Loucy (cell line): ENCODE data around the gene IDH3G.
A peak's percentile ranks its signal among the peaks of the same experiment; 100 is the strongest.

Experiments
- H2AFZ ChIP-seq: fragments of 200-600 bp; sonication (generic); 2 replicates; pipeline ENCODE4 v1.6.0; 2016; ENCODE audit warnings: antibody characterized with exemption, mild to moderate bottlenecking, low read length, moderate library complexity
- H3F3A ChIP-seq: fragments of 200-600 bp; 2 replicates; pipeline ENCODE4 v1.6.0; 2016; ENCODE audit warnings: antibody characterized with exemption, low read depth, mild to moderate bottlenecking
- H3K27me3 ChIP-seq: fragments of 200-600 bp; sonication (generic); 2 replicates; pipeline ENCODE4 v1.6.1; 2014; ENCODE audit warnings: low read length, mild to moderate bottlenecking; ENCODE audit not compliant: insufficient read depth, poor library complexity, severe bottlenecking
- H3K36me3 ChIP-seq: fragments of 200-600 bp; sonication (generic); 2 replicates; pipeline ENCODE4 v1.6.1; 2016; ENCODE audit warnings: low read length; ENCODE audit not compliant: insufficient read depth
- H3K4me1 ChIP-seq: fragments of 200-600 bp; sonication (generic); 2 replicates; pipeline ENCODE4 v1.5.1; 2014; ENCODE audit warnings: low read length, mild to moderate bottlenecking; ENCODE audit not compliant: insufficient read depth, poor library complexity, severe bottlenecking
- H3K4me2 ChIP-seq: fragments of 200-600 bp; sonication (generic); 2 replicates; pipeline ENCODE4 v1.6.0; 2014; ENCODE audit warnings: antibody characterized with exemption, low read length, low read depth, mild to moderate bottlenecking; ENCODE audit not compliant: poor library complexity, severe bottlenecking
- H3K4me3 ChIP-seq: fragments of 200-600 bp; sonication (generic); 2 replicates; pipeline ENCODE4 v1.5.1; 2014; ENCODE audit warnings: low read length, mild to moderate bottlenecking, mixed read lengths; ENCODE audit not compliant: poor library complexity, severe bottlenecking
- H3K79me2 ChIP-seq: fragments of 200-600 bp; sonication (generic); 2 replicates; pipeline ENCODE4 v1.6.1; 2014; ENCODE audit warnings: low read length; ENCODE audit not compliant: insufficient read depth
- H3K9ac ChIP-seq: fragments of 200-600 bp; sonication (generic); 2 replicates; pipeline ENCODE4 v1.6.0; 2014; ENCODE audit warnings: mild to moderate bottlenecking, low read depth, low read length, moderate library complexity; ENCODE audit not compliant: poor library complexity, severe bottlenecking
- H3K9me2 ChIP-seq: fragments of 200-600 bp; sonication (generic); replicated peaks from 2 replicates; pipeline ENCODE4 v1.6.1; 2016; ENCODE audit warnings: low read depth, low read length, mixed read lengths
- H3K9me3 ChIP-seq: fragments of 200-600 bp; sonication (generic); 2 replicates; pipeline ENCODE4 v1.6.1; 2014; ENCODE audit warnings: mild to moderate bottlenecking, antibody characterized with exemption, low read length, low read depth; ENCODE audit not compliant: insufficient read depth
- H4K20me1 ChIP-seq: fragments of 200-600 bp; sonication (generic); 2 replicates; pipeline ENCODE4 v1.6.0; 2014; ENCODE audit warnings: antibody characterized with exemption, low read length, mild to moderate bottlenecking; ENCODE audit not compliant: insufficient read depth, poor library complexity, severe bottlenecking
- EZH2phosphoT487 ChIP-seq: fragments of 200-600 bp; IDR thresholded peaks from 2 replicates; pipeline ENCODE4 v1.6.1; 2018; ENCODE audit warnings: antibody characterized with exemption, mild to moderate bottlenecking, moderate library complexity, borderline replicate concordance
- TF ChIP-seq, protein P1 (sequence below): fragments of 200-600 bp; sonication (generic); conservative IDR thresholded peaks from 2 replicates; pipeline ENCODE4 v1.5.1; 2014; ENCODE audit warnings: mild to moderate bottlenecking, antibody characterized with exemption, low read length

Gene IDH3G

DNA sequence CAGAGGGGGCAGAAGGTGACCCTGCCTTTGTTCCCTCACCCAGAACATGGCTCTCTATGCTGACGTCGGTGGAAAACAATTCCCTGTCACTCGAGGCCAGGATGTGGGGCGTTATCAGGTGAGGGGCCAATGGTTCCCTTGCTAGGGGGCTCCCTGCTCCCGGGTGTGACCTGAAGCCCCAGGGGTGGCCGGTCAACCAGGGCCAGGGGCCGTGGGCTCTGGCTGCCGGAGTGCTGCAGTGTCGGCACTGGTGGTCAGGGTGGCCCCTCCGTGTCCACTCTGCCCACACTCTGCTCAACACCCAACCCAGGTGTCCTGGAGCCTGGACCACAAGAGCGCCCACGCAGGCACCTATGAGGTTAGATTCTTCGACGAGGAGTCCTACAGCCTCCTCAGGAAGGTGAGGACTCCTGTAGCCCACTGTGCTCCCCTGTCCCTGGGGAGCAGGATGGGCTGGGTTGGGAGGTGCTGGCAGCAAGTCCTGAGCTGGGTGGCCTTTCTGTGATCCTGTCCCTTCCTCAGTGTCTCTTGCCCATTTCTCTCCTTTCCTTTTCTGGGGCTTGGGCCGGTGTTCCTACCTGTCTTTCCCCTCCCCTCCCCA lies 3.3 kb upstream of the IDH3G start:
- no peaks in the 10 kb centered on the region for H3K36me3 ChIP-seq
- no peaks in the 10 kb centered on the region for H3K9me2 ChIP-seq
- H2AFZ ChIP-seq = no peak overlapping the region
- no peak overlapping the region for H3K4me3 ChIP-seq
- TF ChIP-seq, protein P1, sequence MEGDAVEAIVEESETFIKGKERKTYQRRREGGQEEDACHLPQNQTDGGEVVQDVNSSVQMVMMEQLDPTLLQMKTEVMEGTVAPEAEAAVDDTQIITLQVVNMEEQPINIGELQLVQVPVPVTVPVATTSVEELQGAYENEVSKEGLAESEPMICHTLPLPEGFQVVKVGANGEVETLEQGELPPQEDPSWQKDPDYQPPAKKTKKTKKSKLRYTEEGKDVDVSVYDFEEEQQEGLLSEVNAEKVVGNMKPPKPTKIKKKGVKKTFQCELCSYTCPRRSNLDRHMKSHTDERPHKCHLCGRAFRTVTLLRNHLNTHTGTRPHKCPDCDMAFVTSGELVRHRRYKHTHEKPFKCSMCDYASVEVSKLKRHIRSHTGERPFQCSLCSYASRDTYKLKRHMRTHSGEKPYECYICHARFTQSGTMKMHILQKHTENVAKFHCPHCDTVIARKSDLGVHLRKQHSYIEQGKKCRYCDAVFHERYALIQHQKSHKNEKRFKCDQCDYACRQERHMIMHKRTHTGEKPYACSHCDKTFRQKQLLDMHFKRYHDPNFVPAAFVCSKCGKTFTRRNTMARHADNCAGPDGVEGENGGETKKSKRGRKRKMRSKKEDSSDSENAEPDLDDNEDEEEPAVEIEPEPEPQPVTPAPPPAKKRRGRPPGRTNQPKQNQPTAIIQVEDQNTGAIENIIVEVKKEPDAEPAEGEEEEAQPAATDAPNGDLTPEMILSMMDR = no peak
- no peak for TF ChIP-seq EZH2phosphoT487
- H3F3A ChIP-seq = no peaks in the 10 kb centered on the region
- H3K4me2 ChIP-seq = peak overlapping the region; percentile 93
- peaks cover 18% of the 10 kb centered on the region for H4K20me1 ChIP-seq
- H3K9me3 ChIP-seq = no peaks in the 10 kb centered on the region
- no peak overlapping the region for H3K9ac ChIP-seq
- peaks cover 46% of the 10 kb centered on the region for H3K79me2 ChIP-seq
- peaks cover 14% of the 10 kb centered on the region for H3K4me1 ChIP-seq
- no peaks in the 10 kb centered on the region for H3K27me3 ChIP-seq

DNA sequence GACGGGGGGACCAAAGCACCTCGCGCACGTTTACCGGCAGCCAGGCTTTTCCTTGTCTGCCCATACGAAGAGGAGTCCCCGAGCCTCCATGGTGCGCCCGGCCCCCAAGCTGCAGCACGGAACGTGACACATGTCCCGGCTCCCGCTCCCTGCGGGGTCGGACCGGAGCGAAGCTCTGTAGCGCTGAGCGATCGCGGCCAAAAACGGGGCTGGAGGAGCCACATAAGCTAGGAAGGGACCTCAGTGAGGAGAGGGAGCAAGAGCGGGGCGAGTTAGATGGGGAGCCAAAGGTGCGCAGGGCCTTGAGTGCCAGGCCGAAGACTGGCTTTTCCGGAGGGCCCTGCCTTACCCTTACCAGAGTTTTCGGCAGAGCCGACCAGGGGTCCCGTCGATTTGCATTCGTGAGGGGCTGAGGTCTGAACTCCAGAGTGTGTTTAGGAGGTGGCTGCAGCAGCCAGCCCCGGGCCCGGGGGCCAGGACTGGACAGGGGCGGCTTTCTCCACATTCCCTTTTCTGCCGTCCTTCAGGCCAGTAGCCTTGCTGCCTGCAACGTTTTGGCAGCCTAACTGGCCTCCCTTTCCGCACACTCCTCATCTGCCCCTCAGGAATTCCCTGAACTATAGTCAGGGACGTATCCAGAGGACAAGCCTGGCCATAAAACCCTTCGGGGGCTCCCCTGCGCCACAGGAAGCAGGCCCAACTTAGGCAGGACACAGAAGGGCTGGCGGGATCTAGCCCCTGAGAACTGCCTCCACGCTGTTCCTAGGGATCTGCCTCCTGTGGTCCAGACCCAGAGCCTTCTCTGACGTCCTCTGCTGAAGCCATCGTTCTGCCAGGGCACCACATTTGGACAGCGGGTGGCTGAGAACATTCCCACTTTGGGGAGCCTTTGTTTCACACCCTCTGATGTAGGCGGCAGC lies 982 bp upstream of the IDH3G start:
- Histone ChIP-seq H3K4me1 (peaks cover 26% of the 10 kb centered on the region), H3K36me3 (no peaks in the 10 kb centered on the region), H3F3A (no peaks in the 10 kb centered on the region), H3K4me3 (peak overlapping the region; percentile 94), H3K9ac (peak overlapping the region; percentile 95), H3K9me2 (no peaks in the 10 kb centered on the region), H4K20me1 (peaks cover 18% of the 10 kb centered on the region), H3K27me3 (no peaks in the 10 kb centered on the region), H3K4me2 (peak overlapping the region; percentile 93), H3K79me2 (peaks cover 69% of the 10 kb centered on the region), H2AFZ (no peak overlapping the region), H3K9me3 (no peaks in the 10 kb centered on the region)
- TF ChIP-seq EZH2phosphoT487 = no peak
- TF ChIP-seq, protein P1 = no peak

DNA sequence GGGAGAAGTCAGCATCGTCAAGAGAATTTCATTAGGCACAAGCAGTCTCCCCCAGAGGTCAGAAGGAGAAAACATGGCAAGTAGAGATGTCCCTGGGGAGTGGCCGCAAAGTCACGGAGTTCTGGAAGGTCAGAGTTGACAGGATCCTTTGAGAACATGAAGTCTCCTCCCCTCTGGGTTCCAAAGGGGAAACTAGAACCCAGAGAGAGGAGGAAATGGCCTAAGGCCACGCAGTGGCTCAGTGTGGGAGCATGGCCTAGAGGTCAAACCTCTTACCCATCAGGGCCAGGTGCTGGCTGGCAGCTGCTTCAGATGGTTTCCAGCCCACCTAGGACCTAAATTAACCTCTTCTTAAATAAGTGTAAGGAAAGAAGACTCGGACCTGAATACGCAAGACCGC lies 884 bp downstream of the IDH3G start:
- TF ChIP-seq, protein P1 = no peak
- TF ChIP-seq EZH2phosphoT487 = no peak
- Histone ChIP-seq H3F3A (no peaks in the 10 kb centered on the region), H3K9ac (peak overlapping the region; percentile 95), H3K4me1 (peaks cover 26% of the 10 kb centered on the region), H4K20me1 (peaks cover 18% of the 10 kb centered on the region), H3K36me3 (no peaks in the 10 kb centered on the region), H3K27me3 (no peaks in the 10 kb centered on the region), H3K4me2 (peak overlapping the region; percentile 91), H2AFZ (no peak overlapping the region), H3K79me2 (peaks cover 71% of the 10 kb centered on the region), H3K9me3 (no peaks in the 10 kb centered on the region), H3K9me2 (no peaks in the 10 kb centered on the region), H3K4me3 (peak overlapping the region; percentile 94)
